ENCODE data around the gene SH3GL1. TPM values are rescaled to one million over a fixed set of nuclear protein-coding genes. Genes with fewer than 3 reads are reported as not detected.

SH3GL1 gene
- total RNA-seq, 2 experiments from 2014 or later: 33.2 to 38.9 TPM

DNA sequence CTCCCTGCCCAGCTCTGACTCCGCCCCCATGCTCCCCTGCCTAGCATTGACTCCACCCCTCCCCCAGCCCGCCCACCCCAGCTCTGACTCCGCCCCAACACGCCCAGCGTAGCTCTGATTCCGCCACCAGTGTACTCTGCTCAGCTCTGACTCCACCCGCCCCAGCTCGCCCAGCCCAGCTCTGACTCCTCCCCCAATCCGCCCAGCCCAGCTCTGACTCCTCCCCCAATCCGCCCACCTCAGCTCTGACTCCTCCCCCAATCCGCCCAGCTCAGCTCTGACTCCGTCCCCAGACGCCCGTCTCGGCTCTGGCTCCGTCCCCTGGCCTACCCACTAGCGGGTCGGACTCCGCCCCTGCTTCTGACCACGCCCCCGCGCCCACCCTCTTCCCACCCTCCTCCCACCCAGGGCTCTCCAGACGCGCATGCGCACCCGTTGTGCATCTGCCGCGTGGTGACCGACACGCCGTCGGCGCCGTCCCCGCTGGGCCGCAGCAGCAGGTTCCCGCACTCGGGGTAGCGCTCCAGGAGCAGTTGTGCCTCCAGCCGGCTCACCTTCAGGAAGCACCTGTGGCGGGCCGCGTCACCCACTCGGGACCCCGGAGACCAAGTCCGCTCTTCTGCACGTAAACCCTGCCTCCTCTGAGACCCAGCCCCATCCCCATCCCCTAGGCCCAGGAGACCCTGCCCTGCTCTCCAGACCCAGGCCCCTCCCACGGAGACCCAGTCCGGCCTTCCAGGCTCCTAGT is 71.9 kb downstream of the SH3GL1 start:
- no peak overlapping the region for H2AFZ ChIP-seq (ENCODE audit: low read length)
- H3K27ac ChIP-seq (ENCODE audit: low read depth, low read length, poor library complexity, severe bottlenecking): no peak overlapping the region
- H3K9me2 ChIP-seq (ENCODE audit: insufficient read depth, low read length): no peaks in the 10 kb centered on the region
- H3K79me2 ChIP-seq (ENCODE audit: insufficient read depth, low read depth, low read length): no peaks in the 10 kb centered on the region
- DNase-seq (ENCODE audit: low spot score): peak; percentile 22
- POLR2A ChIA-PET: interaction anchor here (0.6 kb wide), 1 partner anchor 139 kb away, joined by 3 read pairs; no protein-coding TSS in a partner anchor
- H4K20me1 ChIP-seq (ENCODE audit: insufficient read depth, low read length): no peaks in the 10 kb centered on the region
- TF ChIP-seq, protein P1, sequence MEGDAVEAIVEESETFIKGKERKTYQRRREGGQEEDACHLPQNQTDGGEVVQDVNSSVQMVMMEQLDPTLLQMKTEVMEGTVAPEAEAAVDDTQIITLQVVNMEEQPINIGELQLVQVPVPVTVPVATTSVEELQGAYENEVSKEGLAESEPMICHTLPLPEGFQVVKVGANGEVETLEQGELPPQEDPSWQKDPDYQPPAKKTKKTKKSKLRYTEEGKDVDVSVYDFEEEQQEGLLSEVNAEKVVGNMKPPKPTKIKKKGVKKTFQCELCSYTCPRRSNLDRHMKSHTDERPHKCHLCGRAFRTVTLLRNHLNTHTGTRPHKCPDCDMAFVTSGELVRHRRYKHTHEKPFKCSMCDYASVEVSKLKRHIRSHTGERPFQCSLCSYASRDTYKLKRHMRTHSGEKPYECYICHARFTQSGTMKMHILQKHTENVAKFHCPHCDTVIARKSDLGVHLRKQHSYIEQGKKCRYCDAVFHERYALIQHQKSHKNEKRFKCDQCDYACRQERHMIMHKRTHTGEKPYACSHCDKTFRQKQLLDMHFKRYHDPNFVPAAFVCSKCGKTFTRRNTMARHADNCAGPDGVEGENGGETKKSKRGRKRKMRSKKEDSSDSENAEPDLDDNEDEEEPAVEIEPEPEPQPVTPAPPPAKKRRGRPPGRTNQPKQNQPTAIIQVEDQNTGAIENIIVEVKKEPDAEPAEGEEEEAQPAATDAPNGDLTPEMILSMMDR (conservative IDR thresholded peaks at IDR 0.05; ENCODE audit: low read length): no peak
- no peak for TF ChIP-seq EZH2phosphoT487 (IDR thresholded peaks at IDR 0.05; ENCODE audit: borderline replicate concordance, low read depth, low read length)
- no peak overlapping the region for H3K4me2 ChIP-seq (ENCODE audit: low read length)
- H3K4me1 ChIP-seq (ENCODE audit: insufficient read depth, low read length, poor library complexity, severe bottlenecking): peaks cover 8% of the 10 kb centered on the region
- H3K36me3 ChIP-seq (ENCODE audit: insufficient read depth, low read length): no peaks in the 10 kb centered on the region
- no TSS peak for BruUV-seq (replicated peaks)
- H3K4me3 ChIP-seq (ENCODE audit: low read depth, low read length, poor library complexity, severe bottlenecking): no peak overlapping the region
- H3K9me3 ChIP-seq (ENCODE audit: low read length): no peaks in the 10 kb centered on the region
- CTCF ChIA-PET (ENCODE audit: unreplicated experiment): no interaction called here
- intact Hi-C loops (cut with micrococcal nuclease; ENCODE audit: unreplicated experiment): no loop called here

DNA sequence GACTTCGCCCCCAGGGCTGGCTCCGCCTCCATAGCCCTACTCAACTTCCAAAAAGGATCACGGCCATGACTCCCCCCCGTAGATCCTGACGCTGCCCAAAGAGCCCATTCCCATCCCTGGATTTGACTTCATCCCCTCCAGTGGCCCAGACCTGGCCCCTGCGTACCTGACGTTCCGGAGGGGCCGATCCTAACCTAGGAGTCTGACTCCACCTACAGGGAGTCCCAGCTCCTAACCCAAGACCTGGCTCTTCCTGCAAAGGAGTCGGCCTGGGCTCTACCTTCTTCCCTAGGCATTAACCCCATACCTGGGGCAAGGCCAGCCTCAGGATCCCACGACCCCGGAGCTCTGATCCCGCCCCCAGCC is 72.5 kb downstream of the SH3GL1 start:
- TF ChIP-seq, protein P1 (conservative IDR thresholded peaks at IDR 0.05; ENCODE audit: low read length): no peak
- TF ChIP-seq EZH2phosphoT487 (IDR thresholded peaks at IDR 0.05; ENCODE audit: borderline replicate concordance, low read depth, low read length): no peak
- H3K4me2 ChIP-seq (ENCODE audit: low read length): no peak overlapping the region
- no peak for DNase-seq (ENCODE audit: low spot score)
- POLR2A ChIA-PET: interaction anchor here (0.6 kb wide), 1 partner anchor 140 kb away, joined by 3 read pairs; no protein-coding TSS in a partner anchor
- intact Hi-C loops (cut with micrococcal nuclease; ENCODE audit: unreplicated experiment): no loop called here
- no peaks in the 10 kb centered on the region for H3K9me2 ChIP-seq (ENCODE audit: insufficient read depth, low read length)
- no TSS peak for BruUV-seq (replicated peaks)
- H3K79me2 ChIP-seq (ENCODE audit: insufficient read depth, low read depth, low read length): no peaks in the 10 kb centered on the region
- CTCF ChIA-PET (ENCODE audit: unreplicated experiment): no interaction called here
- H3K4me1 ChIP-seq (ENCODE audit: insufficient read depth, low read length, poor library complexity, severe bottlenecking): peaks cover 8% of the 10 kb centered on the region
- H3K4me3 ChIP-seq (ENCODE audit: low read depth, low read length, poor library complexity, severe bottlenecking): no peak overlapping the region
- no peak overlapping the region for H2AFZ ChIP-seq (ENCODE audit: low read length)
- H3K9me3 ChIP-seq (ENCODE audit: low read length): no peaks in the 10 kb centered on the region
- H4K20me1 ChIP-seq (ENCODE audit: insufficient read depth, low read length): no peaks in the 10 kb centered on the region
- no peaks in the 10 kb centered on the region for H3K36me3 ChIP-seq (ENCODE audit: insufficient read depth, low read length)
- H3K27ac ChIP-seq (ENCODE audit: low read depth, low read length, poor library complexity, severe bottlenecking): no peak overlapping the region

DNA sequence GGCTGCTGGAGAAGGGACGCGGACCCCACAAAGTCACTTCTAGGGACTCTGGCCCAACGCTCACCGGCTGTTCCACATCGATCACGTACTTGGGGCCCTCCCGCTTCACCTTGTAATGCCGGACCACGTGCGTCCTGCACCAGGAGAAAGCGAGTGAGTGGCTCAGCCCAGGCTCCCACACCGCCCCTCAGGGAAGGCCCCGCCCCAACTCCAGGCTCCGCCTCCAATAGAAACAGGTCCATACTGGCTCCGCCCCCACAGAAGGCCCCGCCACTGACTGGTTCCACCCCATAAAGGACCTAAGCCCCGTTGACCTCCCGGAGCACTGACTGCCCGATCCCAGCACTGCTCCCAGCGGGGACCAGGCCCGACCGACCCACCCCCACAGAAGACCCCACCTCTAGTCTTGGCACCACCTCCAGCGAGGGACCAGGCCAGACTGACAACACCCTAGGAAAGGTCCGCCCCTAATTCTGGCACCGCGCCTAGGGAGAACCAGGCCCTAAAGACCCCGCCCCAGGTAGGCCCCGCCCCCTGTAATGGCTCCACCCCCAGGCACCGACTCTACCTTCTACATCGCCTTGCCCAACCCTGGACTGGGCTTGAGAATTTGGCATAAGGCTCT is 73.0 kb downstream of the SH3GL1 start:
- no TSS peak for BruUV-seq (replicated peaks)
- intact Hi-C loops (cut with micrococcal nuclease; ENCODE audit: unreplicated experiment): no loop called here
- Histone ChIP-seq H3K9me3 (ENCODE audit: low read length) (no peaks in the 10 kb centered on the region), H2AFZ (ENCODE audit: low read length) (no peak overlapping the region), H3K4me2 (ENCODE audit: low read length) (peak overlapping the region; percentile 25; the same call in 1 of the 2 replicates), H3K9me2 (ENCODE audit: insufficient read depth, low read length) (no peaks in the 10 kb centered on the region), H3K27ac (ENCODE audit: low read depth, low read length, poor library complexity, severe bottlenecking) (no peak overlapping the region), H3K4me3 (ENCODE audit: low read depth, low read length, poor library complexity, severe bottlenecking) (no peak overlapping the region), H3K36me3 (ENCODE audit: insufficient read depth, low read length) (no peaks in the 10 kb centered on the region), H4K20me1 (ENCODE audit: insufficient read depth, low read length) (no peaks in the 10 kb centered on the region), H3K4me1 (ENCODE audit: insufficient read depth, low read length, poor library complexity, severe bottlenecking) (peaks cover 8% of the 10 kb centered on the region), H3K79me2 (ENCODE audit: insufficient read depth, low read depth, low read length) (no peaks in the 10 kb centered on the region)
- DNase-seq (ENCODE audit: low spot score): peak; percentile 38
- POLR2A ChIA-PET: no interaction called here
- TF ChIP-seq, protein P1 (conservative IDR thresholded peaks at IDR 0.05; ENCODE audit: low read length): no peak
- no peak for TF ChIP-seq EZH2phosphoT487 (IDR thresholded peaks at IDR 0.05; ENCODE audit: borderline replicate concordance, low read depth, low read length)
- CTCF ChIA-PET (ENCODE audit: unreplicated experiment): no interaction called here

Data from OCI-LY7 (cell line).